Small intestine (tissue), 4 donors: Measurements from ENCODE around the gene ERVK3-1. TPM values are rescaled to one million over a fixed set of nuclear protein-coding genes. Genes with fewer than 3 reads are reported as not detected.

ENCODE experiments used
- polyA plus RNA-seq, 4 donors: library from polyadenylated mRNA; stranded (reverse) in 3 of 4; unstranded in 1 of 4; fragments of 200-250 nt in 3 of 4; fragments of 120-200 nt in 1 of 4; gene quantifications; one replicate each; pipeline versions ENCODE4 v1.2.1 to v1.2.3, GENCODE V29; 2013
- donor health status: healthy with polysubstance abuse.
- donor health status: Bipolar disorder and iron deficiency.
- donor health status: healthy.

ERVK3-1 gene
- polyA plus RNA-seq, 4 donors = 34.8 to 53.9 (median 51.6) TPM

Other genes with a start within 250 kb of the ERVK3-1 start
- gene ZNF135, start 246.1 kb upstream of the ERVK3-1 start, polyA plus RNA-seq = 1 to 10 TPM in 2 of 4 donors, under 1 TPM in 2; 0.67 to 6.2 (median 1.4) TPM
- 10 to 100 TPM in 2 of 4 donors, 1 to 10 TPM in 2; 6.3 to 58.1 (median 18.5) TPM for gene ZSCAN18, start 207.1 kb upstream of the ERVK3-1 start, polyA plus RNA-seq
- gene ZNF329, start 154.6 kb upstream of the ERVK3-1 start, polyA plus RNA-seq = 10 to 100 TPM in 1 of 4 donors, 1 to 10 TPM in 3; 1.1 to 12.3 (median 2.7) TPM
- gene ZNF274, start 122.3 kb upstream of the ERVK3-1 start, polyA plus RNA-seq = 10 to 100 TPM; 13.6 to 34.8 (median 22.7) TPM
- gene ZNF544, start 76.5 kb upstream of the ERVK3-1 start, polyA plus RNA-seq = 10 to 100 TPM; 11.9 to 31.9 (median 17.8) TPM
- 1 to 10 TPM in 3 of 4 donors, under 1 TPM in 1; 0.54 to 4.3 (median 1.5) TPM for gene ZNF8, start 26.4 kb upstream of the ERVK3-1 start, polyA plus RNA-seq
- gene ZSCAN22, start 21.6 kb downstream of the ERVK3-1 start, polyA plus RNA-seq = 1 to 10 TPM in 2 of 4 donors, under 1 TPM in 2; 0.67 to 3.2 (median 1.0) TPM
- 10 to 100 TPM in 1 of 4 donors, 1 to 10 TPM in 1, under 1 TPM in 1, not detected in 1; 0.64 to 45.9 (median 9.3) TPM for gene A1BG, start 48.1 kb downstream of the ERVK3-1 start, polyA plus RNA-seq
- gene ZNF497, start 57.4 kb downstream of the ERVK3-1 start, polyA plus RNA-seq = 1 to 10 TPM in 1 of 4 donors, under 1 TPM in 2, not detected in 1; 0.22 to 2.3 (median 0.82) TPM
- gene ZNF837, start 75.7 kb downstream of the ERVK3-1 start, polyA plus RNA-seq = 1 to 10 TPM; 2.9 to 5.3 (median 3.8) TPM
- gene RPS5, start 81.9 kb downstream of the ERVK3-1 start, polyA plus RNA-seq = 1,000 to 10,000 TPM in 3 of 4 donors, 100 to 1,000 TPM in 1; 863 to 1,751 (median 1,458) TPM
- not detected for gene RNF225, start 90.3 kb downstream of the ERVK3-1 start, polyA plus RNA-seq
- gene ZNF584, start 103.3 kb downstream of the ERVK3-1 start, polyA plus RNA-seq = 1 to 10 TPM; 1.8 to 7.6 (median 6.0) TPM
- gene ZNF132, start 134.8 kb downstream of the ERVK3-1 start, polyA plus RNA-seq = 1 to 10 TPM in 2 of 4 donors, under 1 TPM in 2; 0.22 to 7.9 (median 0.78) TPM
- 1 to 10 TPM; 1.1 to 4.9 (median 2.1) TPM for gene ZNF324B, start 146.2 kb downstream of the ERVK3-1 start, polyA plus RNA-seq
- 1 to 10 TPM; 3.2 to 5.8 (median 4.2) TPM for gene ZNF324, start 161.7 kb downstream of the ERVK3-1 start, polyA plus RNA-seq
- 10 to 100 TPM in 1 of 4 donors, 1 to 10 TPM in 3; 7.3 to 11.4 (median 8.6) TPM for gene ZNF446, start 171.0 kb downstream of the ERVK3-1 start, polyA plus RNA-seq
- gene SLC27A5, start 206.6 kb downstream of the ERVK3-1 start, polyA plus RNA-seq = 10 to 100 TPM in 1 of 4 donors, 1 to 10 TPM in 3; 2.2 to 17.0 (median 6.1) TPM
- gene ZBTB45, start 214.4 kb downstream of the ERVK3-1 start, polyA plus RNA-seq = 10 to 100 TPM in 1 of 4 donors, 1 to 10 TPM in 3; 4.7 to 11.4 (median 6.9) TPM
- gene TRIM28, start 238.7 kb downstream of the ERVK3-1 start, polyA plus RNA-seq = 100 to 1,000 TPM; 151 to 331 (median 177) TPM
- 100 to 1,000 TPM; 131 to 384 (median 235) TPM for gene CHMP2A, start 249.7 kb downstream of the ERVK3-1 start, polyA plus RNA-seq